H1 (cell line): ENCODE results near the gene COL4A3. TPM values are rescaled to one million over a fixed set of nuclear protein-coding genes. Genes with fewer than 3 reads are reported as not detected.

ENCODE experiments used
- CTCF ChIA-PET: fragments of 300-600 bp; sonication (Branson Sonifier 250); formaldehyde crosslinking; loops from one replicate; lab custom pipeline; 2021; ENCODE audit not compliant: partially characterized antibody; lab: Charles Lee
- POLR2A ChIA-PET: fragments of 300-600 bp; sonication (Branson Sonifier 250); formaldehyde crosslinking; loops from one replicate; lab custom pipeline; 2021; ENCODE audit warnings: inconsistent platforms; ENCODE audit not compliant: partially characterized antibody; lab: Charles Lee
- DNase-seq, 2 experiments: peaks; one replicate each; pipeline versions ENCODE4 v3.0.0 to v3.0.0-alpha.2; 2010 to 2022; ENCODE audit warnings: low spot score in 2 of 2, low read depth in 1 of 2, mixed read lengths in 1 of 2
- FAIRE-seq: peaks from 2 replicates; lab custom pipeline; 2011; peaks lifted over from hg19 to GRCh38; lab: Jason Lieb, UNC
- H2AFZ ChIP-seq: 2 replicates; pipeline ENCODE4 v1.8.1; 2012; ENCODE audit warnings: low read length, inconsistent platforms
- H2AK5ac ChIP-seq: 2 replicates; pipeline ENCODE4 v1.6.1; 2013; ENCODE audit warnings: low read depth, low read length
- H2BK120ac ChIP-seq: replicated peaks from 2 replicates; pipeline ENCODE3; 2013; ENCODE audit warnings: low read depth, low read length, inconsistent platforms
- H2BK12ac ChIP-seq: 2 replicates; pipeline ENCODE4 v1.6.1; 2013; ENCODE audit warnings: low read depth, low read length
- H2BK15ac ChIP-seq: 2 replicates; pipeline ENCODE4 v1.6.1; 2013; ENCODE audit warnings: low read length
- H2BK20ac ChIP-seq: 2 replicates; pipeline ENCODE4 v1.6.1; 2013; ENCODE audit warnings: low read length
- H2BK5ac ChIP-seq: 2 replicates; pipeline ENCODE4 v1.6.1; 2013; ENCODE audit warnings: low read depth, low read length
- H3K14ac ChIP-seq: 2 replicates; pipeline ENCODE4 v1.6.1; 2013; ENCODE audit warnings: inconsistent platforms; ENCODE audit not compliant: insufficient read length
- H3K18ac ChIP-seq: 2 replicates; pipeline ENCODE4 v1.6.1; 2013; ENCODE audit warnings: low read length; ENCODE audit errors: extremely low read depth
- H3K23ac ChIP-seq: 2 replicates; pipeline ENCODE4 v1.6.1; 2013; ENCODE audit warnings: inconsistent platforms; ENCODE audit not compliant: insufficient read length
- H3K23me2 ChIP-seq: 2 replicates; pipeline ENCODE4 v1.6.1; 2013; ENCODE audit warnings: low read depth, low read length
- H3K27ac ChIP-seq: 2 replicates; pipeline ENCODE4 v1.6.1; 2011; ENCODE audit warnings: low read depth, low read length, inconsistent platforms
- H3K27me3 ChIP-seq, 4 experiments: replicated peaks in 1 of 4; 1 replicate in 1 of 4; 2 replicates in 3 of 4; pipeline versions ENCODE4 v1.6.1 to v1.8.1; 2011 to 2013; ENCODE audit warnings: low read length in 3 of 4, mild to moderate bottlenecking in 3 of 4, inconsistent platforms in 2 of 4, mixed read lengths in 2 of 4, moderate library complexity in 1 of 4; ENCODE audit not compliant: control insufficient read depth in 3 of 4, insufficient read depth in 3 of 4; ENCODE audit errors: extremely low read depth in 1 of 4
- H3K36me3 ChIP-seq, 4 experiments: 2 replicates each; pipeline versions ENCODE4 v1.6.1 to v1.8.1; 2011 to 2013; ENCODE audit warnings: mild to moderate bottlenecking in 4 of 4, low read length in 3 of 4, moderate library complexity in 2 of 4, control low read depth in 1 of 4, inconsistent platforms in 1 of 4; ENCODE audit not compliant: insufficient read depth in 4 of 4, control insufficient read depth in 2 of 4
- H3K4ac ChIP-seq: replicated peaks from 2 replicates; pipeline ENCODE3; 2013; ENCODE audit warnings: low read length, low read depth, mixed read lengths, inconsistent platforms; ENCODE audit not compliant: insufficient read length
- H3K4me1 ChIP-seq, 4 experiments: replicated peaks in 1 of 4; 1 replicate in 1 of 4; 2 replicates in 3 of 4; pipeline versions ENCODE4 v1.6.1 to v1.8.1; 2011 to 2013; ENCODE audit warnings: low read length in 3 of 4, inconsistent platforms in 2 of 4, mixed read lengths in 1 of 4; ENCODE audit not compliant: insufficient read depth in 4 of 4, control insufficient read depth in 3 of 4
- H3K4me2 ChIP-seq, 2 experiments: 2 replicates each; pipeline versions ENCODE4 v1.6.1 to v1.8.1; 2011 to 2013; ENCODE audit warnings: low read depth in 2 of 2, low read length in 2 of 2, control low read depth in 1 of 2, inconsistent platforms in 1 of 2, mild to moderate bottlenecking in 1 of 2; ENCODE audit not compliant: insufficient read depth in 1 of 2
- H3K4me3 ChIP-seq, 4 experiments: fragments of 200-600, 300-600 bp in 1 of 4; sonication (generic), shearing (Covaris generic), sonication (Bioruptor Twin) in 1 of 4; 2 replicates each; pipeline versions ENCODE4 v1.5.1 to v1.8.1; 2011 to 2016; ENCODE audit warnings: low read length in 4 of 4, low read depth in 3 of 4, control low read depth in 2 of 4, inconsistent platforms in 2 of 4, mild to moderate bottlenecking in 2 of 4, mixed read lengths in 1 of 4, moderate library complexity in 1 of 4; ENCODE audit not compliant: insufficient read depth in 2 of 4; ENCODE audit errors: extremely low read depth in 1 of 4
- H3K56ac ChIP-seq: replicated peaks from 2 replicates; pipeline ENCODE3; 2013; ENCODE audit warnings: low read depth, mild to moderate bottlenecking, mixed read lengths, low read length, inconsistent platforms; ENCODE audit not compliant: insufficient read length
- H3K79me1 ChIP-seq: 2 replicates; pipeline ENCODE4 v1.6.1; 2013; ENCODE audit warnings: low read depth, low read length, control low read depth
- H3K79me2 ChIP-seq, 2 experiments: 2 replicates each; pipeline versions ENCODE4 v1.6.1 to v1.8.1; 2012 to 2013; ENCODE audit warnings: low read length in 2 of 2, mild to moderate bottlenecking in 2 of 2, inconsistent platforms in 1 of 2; ENCODE audit not compliant: insufficient read depth in 2 of 2, control insufficient read depth in 1 of 2
- H3K9ac ChIP-seq, 4 experiments: replicated peaks in 1 of 4; 1 replicate in 1 of 4; 2 replicates in 3 of 4; pipeline versions ENCODE4 v1.6.1 to v1.8.1; 2011 to 2013; ENCODE audit warnings: low read depth in 3 of 4, low read length in 3 of 4, control low read depth in 2 of 4, mild to moderate bottlenecking in 2 of 4, moderate library complexity in 2 of 4, inconsistent platforms in 1 of 4; ENCODE audit errors: extremely low read depth in 1 of 4
- H3K9me3 ChIP-seq, 2 experiments: 2 replicates each; pipeline versions ENCODE4 v1.6.1 to v1.8.1; 2012 to 2013; ENCODE audit warnings: mild to moderate bottlenecking in 2 of 2, moderate library complexity in 2 of 2, control low read depth in 1 of 2, inconsistent platforms in 1 of 2, low read depth in 1 of 2, low read length in 1 of 2, mixed read lengths in 1 of 2; ENCODE audit not compliant: insufficient read depth in 2 of 2
- H4K20me1 ChIP-seq, 2 experiments: replicated peaks in 1 of 2; 2 replicates each; pipeline versions ENCODE3 to v1.8.1; 2011 to 2013; ENCODE audit warnings: inconsistent platforms in 2 of 2, low read length in 2 of 2, mild to moderate bottlenecking in 1 of 2; ENCODE audit not compliant: insufficient read depth in 2 of 2, control insufficient read depth in 1 of 2
- H4K5ac ChIP-seq: 2 replicates; pipeline ENCODE4 v1.6.1; 2013; ENCODE audit warnings: low read length, low read depth, mixed read lengths, inconsistent platforms; ENCODE audit not compliant: insufficient read length
- H4K8ac ChIP-seq: 2 replicates; pipeline ENCODE4 v1.8.0; 2013; ENCODE audit warnings: mild to moderate bottlenecking, moderate library complexity, low read length, inconsistent platforms; ENCODE audit not compliant: insufficient read depth; ENCODE audit errors: extremely low read depth
- H4K91ac ChIP-seq: replicated peaks from 2 replicates; pipeline ENCODE3; 2013; ENCODE audit warnings: low read length, mixed read lengths, inconsistent platforms; ENCODE audit not compliant: insufficient read length
- BACH1 ChIP-seq: IDR thresholded peaks from 2 replicates; pipeline ENCODE4 v1.6.1; 2012; ENCODE audit warnings: low read length, improper control_type of control experiment
- KDM4A ChIP-seq: IDR thresholded peaks from one replicate; pipeline ENCODE4 v1.7.1; 2012; ENCODE audit warnings: low read depth, mild to moderate bottlenecking, moderate library complexity, low read length, inconsistent platforms; ENCODE audit not compliant: severe bottlenecking
- POLR2A ChIP-seq, 2 experiments: IDR thresholded peaks; 1 replicate in 1 of 2; 2 replicates in 1 of 2; pipeline ENCODE4 v1.6.1; 2011; ENCODE audit warnings: low read depth in 2 of 2, low read length in 2 of 2, mild to moderate bottlenecking in 2 of 2; ENCODE audit errors: control extremely low read depth in 1 of 2
- SAP30 ChIP-seq: fragments of 300-600 bp; sonication (generic); IDR thresholded peaks from 2 replicates; pipeline ENCODE4 v1.7.1; 2012; ENCODE audit warnings: low read length, moderate library complexity, mild to moderate bottlenecking, inconsistent platforms; ENCODE audit not compliant: insufficient read depth, insufficient replicate concordance
- WGBS, 2 experiments: shearing (Covaris generic) in 1 of 2; methylation state at CpG; one replicate each; pipeline versions ENCODE4 v1.1.6 to v1.1.7; 2013 to 2015; ENCODE audit warnings: low lambda C conversion rate in 2 of 2, mixed read lengths in 2 of 2, inconsistent platforms in 1 of 2, low coverage in 1 of 2, missing lambda C conversion rate in 1 of 2; ENCODE audit not compliant: insufficient replicate concordance in 2 of 2, insufficient coverage in 1 of 2, insufficient read length in 1 of 2; ENCODE audit errors: extremely low coverage in 1 of 2, missing lambda C conversion rate in 1 of 2; 5-methylcytosine and 5-hydroxymethylcytosine counted together
- polyA plus RNA-seq, 7 experiments: library from polyadenylated mRNA; depleted of rRNA in 3 of 7; stranded (reverse) in 5 of 7; unstranded in 2 of 7; fragments of >200 nt in 5 of 7; fragments of 200-250 nt in 2 of 7; gene quantifications; 1 replicate in 5 of 7; 2 replicates in 1 of 7; 4 replicates in 1 of 7; pipeline versions ENCODE4 v1.2.1 to v1.2.3, GENCODE V29; 2011 to 2013; ENCODE audit warnings: missing spikeins in 2 of 7, mixed read lengths in 2 of 7
- total RNA-seq: library from RNA; stranded (reverse); fragmentation: NEBNext Ultra II Directional; extraction: Animal tissue kit (Norgen Biotek cat#: 25700); gene quantifications from 2 replicates; pipeline ENCODE4 v1.2.1, GENCODE V29; 2021

The COL4A3 gene
- total and polyA plus RNA-seq, 2 of the 8 experiments (the other 6 are each of a cell fraction or from before 2014, with no cell fraction given), result 0.12 to 0.17 TPM

GRCh38 chr2:227325839-227326195 is 161.4 kb downstream of the COL4A3 start:
- Histone ChIP-seq H2BK20ac (no peak overlapping the region), H3K36me3 (peaks cover 0 to 6% (median 2%) of the 10 kb centered on the region in 4 experiments; a peak in 3 of 8 replicates), H3K4ac (peak overlapping the region; percentile 41), H2AFZ (peak overlapping the region; percentile 56; the same call in 1 of the 2 replicates), H3K18ac (peak overlapping the region; percentile 97), H4K20me1 (peaks cover 0 to 3% of the 10 kb centered on the region in 2 experiments)
- no peak for FAIRE-seq
- TF ChIP-seq SAP30, result peak; percentile 52
- no peak for TF ChIP-seq BACH1
- peak in 1 of 2 experiments; percentile 20; a peak in 2 of 3 replicates for TF ChIP-seq POLR2A (IDR thresholded peaks at IDR 0.05; ENCODE audit: control extremely low read depth in 1 of 2, low read depth in 2 of 2, low read length in 2 of 2)
- no peak for TF ChIP-seq KDM4A
- TF ChIP-seq, all 59 proteins: peak for 2
- H3K4me3 ChIP-seq, result peak overlapping the region; percentile 56 to 95 (median 82)
- peaks cover 4 to 54% of the 10 kb centered on the region in 2 experiments; a peak in 3 of 4 replicates for H3K79me2 ChIP-seq
- H3K9me3 ChIP-seq, result peaks cover 9 to 16% of the 10 kb centered on the region in 2 experiments; a peak in 3 of 4 replicates
- ChIA-PET CTCF (interaction anchor here (0.7 kb wide), 3 partner anchors 21 to 831 kb away, joined by 3 to 4 read pairs (median 3); no protein-coding TSS in a partner anchor), POLR2A (interaction anchor here (1.1 to 2.2 kb wide), 3 partner anchors 10 to 21 kb away, joined by 4 to 9 read pairs (median 7); no protein-coding TSS in a partner anchor)
- H2BK5ac ChIP-seq, result peak overlapping the region; percentile 66; the same call in 1 of the 2 replicates
- H2AK5ac ChIP-seq, result no peak overlapping the region
- no peak overlapping the region for H3K14ac ChIP-seq
- H4K5ac ChIP-seq, result no peak overlapping the region
- no peak overlapping the region; the same call in 1 of the 2 replicates for H2BK12ac ChIP-seq
- H4K91ac ChIP-seq, result no peak overlapping the region
- no peaks in the 10 kb centered on the region for H3K27me3 ChIP-seq
- H3K23ac ChIP-seq, result no peak overlapping the region
- H2BK120ac ChIP-seq, result no peak overlapping the region
- H3K4me2 ChIP-seq, result peak overlapping the region; percentile 69 to 85
- H3K9ac ChIP-seq, result peak overlapping the region in 3 of 4 experiments; percentile 66 to 80 (median 75); a peak in 6 of 7 replicates
- peak overlapping the region; percentile 71; the same call in 1 of the 2 replicates for H3K27ac ChIP-seq
- 7% methylated on average over 10 of the region's 13 CpGs; no CpG with 5 or more reads in 1 of the 2 experiments for WGBS, 2 experiments
- H3K79me1 ChIP-seq, result no peaks in the 10 kb centered on the region
- no peak overlapping the region for H3K56ac ChIP-seq
- DNase-seq, result no peak
- no peak overlapping the region for H2BK15ac ChIP-seq
- no peaks in the 10 kb centered on the region; the same call in 1 of the 2 replicates for H3K23me2 ChIP-seq
- no peak overlapping the region for H4K8ac ChIP-seq
- H3K4me1 ChIP-seq, result no peaks in the 10 kb centered on the region; a peak in 2 of 7 replicates
